MG63 (cell line): ENCODE data around the gene BCAP29. TPM values are rescaled to one million over a fixed set of nuclear protein-coding genes. Genes with fewer than 3 reads are reported as not detected.

Source experiments
- total RNA-seq: library from RNA; depleted of rRNA; stranded (reverse); fragments of >200 nt; shearing (Covaris generic); gene quantifications from 2 replicates; pipeline ENCODE4 v1.2.3, GENCODE V29; 2014; ENCODE audit warnings: low replicate concordance; rRNA removed

Gene BCAP29
- total RNA-seq, 1 experiment from 2014 or later, result 24.9 TPM

Other genes with a start within 250 kb of the BCAP29 start
- gene GPR22, start 110.2 kb upstream of the BCAP29 start, total RNA-seq, result not detected in 2 replicates
- gene COG5, start 16.3 kb upstream of the BCAP29 start, total RNA-seq, result 37.5 and 98.0 TPM in 2 replicates
- gene DUS4L, start 16.3 kb upstream of the BCAP29 start, total RNA-seq, result 1.7 and 1.8 TPM in 2 replicates
- 0.47 and 0.49 TPM in 2 replicates for gene SLC26A4, start 80.6 kb downstream of the BCAP29 start, total RNA-seq
- 13.2 and 24.7 TPM in 2 replicates for gene CBLL1, start 163.9 kb downstream of the BCAP29 start, total RNA-seq
- not detected in 2 replicates for gene SLC26A3, start 223.0 kb downstream of the BCAP29 start, total RNA-seq